Measurements from ENCODE around the gene VAC14.

Gene VAC14

GRCh38 chr16:70778901-70779309, 22.1 kb downstream of the VAC14 start (continued):
- TF ChIP-seq ZNF561 (tag by site-specific recombination; IDR thresholded peaks at IDR 0.05; ENCODE audit: borderline replicate concordance) (peak; percentile 99), ZNF645 (tag by site-specific recombination; IDR thresholded peaks at IDR 0.05) (no peak), ZNF48 (tag by site-specific recombination; IDR thresholded peaks at IDR 0.05) (no peak), GFI1B (tag by site-specific recombination; IDR thresholded peaks at IDR 0.05) (0 out of 2 replicates have a peak, but pooled peaks have one; percentile 59), SETDB1 (IDR thresholded peaks at IDR 0.05; ENCODE audit: insufficient read length, low read length) (no peak), HOXA7 (CRISPR knock-in tag; IDR thresholded peaks at IDR 0.05; ENCODE audit: borderline replicate concordance) (no peak), ZNF239 (tag by site-specific recombination; IDR thresholded peaks at IDR 0.05) (no peak), ZNF629 (tag by site-specific recombination; IDR thresholded peaks at IDR 0.05) (peak; percentile 90), ZNF211 (tag by site-specific recombination; IDR thresholded peaks at IDR 0.05; ENCODE audit: low read depth) (no peak), WT1 (tag by site-specific recombination; IDR thresholded peaks at IDR 0.05) (no peak), ZNF747 (tag by site-specific recombination; IDR thresholded peaks at IDR 0.05) (no peak), MEIS1 (CRISPR knock-in tag; IDR thresholded peaks at IDR 0.05; ENCODE audit: borderline replicate concordance) (no peak), ZNF132 (tag by site-specific recombination; IDR thresholded peaks at IDR 0.05; ENCODE audit: borderline replicate concordance) (no peak), ZNF350 (tag by site-specific recombination; IDR thresholded peaks at IDR 0.05) (no peak), GLIS1 (tag by site-specific recombination; IDR thresholded peaks at IDR 0.05) (peak; percentile 74), ZNF433 (tag by site-specific recombination; IDR thresholded peaks at IDR 0.05; ENCODE audit: low read depth) (no peak), ZNF138 (tag by site-specific recombination; IDR thresholded peaks at IDR 0.05; ENCODE audit: borderline replicate concordance) (no peak), ATF2 (tag by site-specific recombination; IDR thresholded peaks at IDR 0.05; ENCODE audit: low read depth) (no peak), ZNF610 (tag by site-specific recombination; IDR thresholded peaks at IDR 0.05; ENCODE audit: borderline replicate concordance) (peak; percentile 77; the same call in 1 of the 2 replicates), ZNF670 (tag by site-specific recombination; IDR thresholded peaks at IDR 0.05; ENCODE audit: low read depth) (no peak), ZNF596 (tag by site-specific recombination; IDR thresholded peaks at IDR 0.05) (no peak), KLF10 (tag by site-specific recombination; IDR thresholded peaks at IDR 0.05) (peak; percentile 68), ZNF16 (tag by site-specific recombination; IDR thresholded peaks at IDR 0.05; ENCODE audit: low read depth) (no peak), ZNF280C (tag by site-specific recombination; IDR thresholded peaks at IDR 0.05) (no peak), ZNF792 (tag by site-specific recombination; IDR thresholded peaks at IDR 0.05) (peak; percentile 48; the same call in 1 of the 2 replicates), KLF1 (tag by site-specific recombination; IDR thresholded peaks at IDR 0.05) (peak; percentile 41; the same call in 1 of the 2 replicates), ZNF558 (tag by site-specific recombination; IDR thresholded peaks at IDR 0.05) (peak; percentile 44; the same call in 1 of the 2 replicates), ZNF621 (tag by site-specific recombination; IDR thresholded peaks at IDR 0.05) (no peak), BCL11A (tag by site-specific recombination; IDR thresholded peaks at IDR 0.05; ENCODE audit: low read depth) (no peak), ZNF449 (tag by site-specific recombination; IDR thresholded peaks at IDR 0.05) (peak; percentile 63), ZBTB1 (tag by site-specific recombination; IDR thresholded peaks at IDR 0.05) (no peak), ZNF768 (tag by site-specific recombination; IDR thresholded peaks at IDR 0.05) (peak; percentile 97), ZBTB17 (tag by site-specific recombination; IDR thresholded peaks at IDR 0.05) (peak; percentile 65), ZNF311 (tag by site-specific recombination; IDR thresholded peaks at IDR 0.05; ENCODE audit: borderline replicate concordance) (no peak), ZNF600 (tag by site-specific recombination; IDR thresholded peaks at IDR 0.05) (peak; percentile 97), ZNF76 (tag by site-specific recombination; IDR thresholded peaks at IDR 0.05; ENCODE audit: borderline replicate concordance, low read depth) (peak; percentile 60; the same call in 1 of the 2 replicates), ZNF341 (tag by site-specific recombination; IDR thresholded peaks at IDR 0.05; ENCODE audit: low read depth) (peak; percentile 60)

Measured in HEK293 (cell line).